Stimulated activated naive B cell treated with anti-CD40 and anti-IgM and Interleukin-4, amounts not matched to agents 10 μg/mL and 1 μg/mL and 100 μg/mL, for 72 hours (primary cell): ENCODE measurements around the gene HINT3.
"Not testable (repeated sequence)": the region's sequence is repeated elsewhere in the genome, so short reads cannot be mapped to it uniquely, and the experiment has no call there.

Experiments
- ATAC-seq, 2 donors: fragments of 150-1000 bp; cut with Tn5 transposase; replicated peaks; 2 replicates each; pipeline ENCODE4 v1.10.0; 2021; ENCODE audit warnings: moderate library complexity in 1 of 2
- DNase-seq: peaks from one replicate; pipeline ENCODE4 v3.0.0; 2021
- H3K27ac Mint-ChIP-seq: one replicate; pipeline ENCODE4 v1.8.0; 2022; ENCODE audit warnings: mild to moderate bottlenecking, mixed read lengths
- H3K27me3 Mint-ChIP-seq, 2 donors: one replicate each; pipeline ENCODE4 v1.8.0; 2022; ENCODE audit warnings: mixed read lengths in 2 of 2
- H3K36me3 Mint-ChIP-seq, 2 donors: one replicate each; pipeline ENCODE4 v1.8.0; 2022; ENCODE audit warnings: mixed read lengths in 2 of 2, mild to moderate bottlenecking in 1 of 2
- H3K4me1 Mint-ChIP-seq, 2 donors: one replicate each; pipeline ENCODE4 v1.8.0; 2022; ENCODE audit warnings: mixed read lengths in 2 of 2, mild to moderate bottlenecking in 1 of 2
- H3K4me3 Mint-ChIP-seq, 2 donors: one replicate each; pipeline ENCODE4 v1.8.0; 2022; ENCODE audit warnings: mild to moderate bottlenecking in 2 of 2, mixed read lengths in 2 of 2, moderate library complexity in 1 of 2
- H3K9me3 Mint-ChIP-seq, 2 donors: one replicate each; pipeline ENCODE4 v1.8.0; 2022; ENCODE audit warnings: mixed read lengths in 2 of 2, mild to moderate bottlenecking in 1 of 2

HINT3 gene

GRCh38 chr6:126023474-126023873, 66.9 kb downstream of the HINT3 start:
- H3K27me3 Mint-ChIP-seq, DNase-seq, H3K4me1 Mint-ChIP-seq, H3K27ac Mint-ChIP-seq, H3K9me3 Mint-ChIP-seq, ATAC-seq, H3K4me3 Mint-ChIP-seq: not testable (repeated sequence)
- peaks cover 22 to 46% of the 10 kb centered on the region in 2 donors for H3K36me3 Mint-ChIP-seq

DNA sequence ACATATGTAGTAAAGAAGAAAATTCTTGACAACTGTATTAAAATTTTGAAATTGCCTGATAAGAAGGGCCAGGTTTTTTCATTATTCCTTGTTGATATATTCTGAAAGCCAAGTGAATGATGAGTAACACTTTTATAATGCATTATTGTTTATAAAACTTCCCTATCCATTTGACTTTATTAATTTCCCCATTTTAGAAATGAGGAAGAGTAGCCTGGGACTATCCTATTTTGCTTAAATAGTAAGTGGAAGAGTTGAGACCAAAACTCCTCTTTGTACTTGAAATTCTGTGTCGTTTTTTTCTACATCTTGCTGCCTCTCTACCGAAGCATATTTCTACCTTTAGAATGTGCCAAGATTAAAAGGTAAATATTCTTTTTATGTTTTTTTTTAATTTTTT, 69.4 kb downstream of the HINT3 start:
- ATAC-seq (no peak), DNase-seq (no peak)
- Mint-ChIP-seq H3K36me3 (peaks cover 13 to 44% of the 10 kb centered on the region in 2 donors), H3K9me3 (no peaks in the 10 kb centered on the region), H3K4me3 (no peak overlapping the region), H3K4me1 (no peaks in the 10 kb centered on the region), H3K27me3 (no peaks in the 10 kb centered on the region), H3K27ac (no peak overlapping the region)

DNA sequence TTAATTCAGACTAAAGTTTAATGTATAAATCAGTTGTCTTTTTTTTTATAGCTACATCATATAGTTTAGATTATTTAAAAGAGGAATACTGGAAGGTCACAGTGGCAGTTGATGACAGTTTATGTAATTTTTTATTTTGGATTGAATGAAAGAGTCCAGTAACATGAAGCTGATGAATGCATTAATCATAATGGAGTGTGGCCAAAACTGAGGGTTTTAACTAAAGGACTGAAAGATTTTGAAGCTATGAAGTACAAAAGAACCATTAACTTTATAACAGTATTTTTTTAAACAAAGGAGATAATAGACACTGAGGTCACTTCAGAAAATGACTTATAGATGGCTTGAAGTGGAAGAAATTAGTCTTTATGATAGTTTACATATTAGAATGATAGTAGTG, 71.0 kb downstream of the HINT3 start:
- no peak overlapping the region for H3K27ac Mint-ChIP-seq
- ATAC-seq = no peak
- no peaks in the 10 kb centered on the region for H3K9me3 Mint-ChIP-seq
- peaks cover 21 to 49% of the 10 kb centered on the region in 2 donors for H3K36me3 Mint-ChIP-seq
- no peaks in the 10 kb centered on the region for H3K4me1 Mint-ChIP-seq
- DNase-seq = no peak
- H3K27me3 Mint-ChIP-seq = no peaks in the 10 kb centered on the region
- H3K4me3 Mint-ChIP-seq = no peak overlapping the region
